Uterus (tissue), 2 donors: Measurements from ENCODE around the gene TMEM171.

Experiments used
- CTCF ChIP-seq, 4 experiments: fragments of 200-600 bp in 2 of 4; fragments of 450-650 bp in 2 of 4; sonication (generic) in 2 of 4; IDR thresholded peaks; one replicate each; pipeline ENCODE4 v1.5.1; 2016 to 2019; ENCODE audit warnings: antibody characterized with exemption in 4 of 4, mild to moderate bottlenecking in 2 of 4, moderate library complexity in 1 of 4
- POLR2A ChIP-seq, 2 donors: fragments of 450-650 bp; IDR thresholded peaks; one replicate each; pipeline ENCODE4 v1.6.1; 2016; ENCODE audit warnings: antibody characterized with exemption in 2 of 2, mild to moderate bottlenecking in 1 of 2, moderate library complexity in 1 of 2

GRCh38 chr5:73119451-73120157 lies 771 bp upstream of the TMEM171 start:
- TF ChIP-seq CTCF (IDR thresholded peaks at IDR 0.05) (no peak), POLR2A (IDR thresholded peaks at IDR 0.05) (no peak)
